Tibial nerve (tissue), 4 donors: ENCODE results near the gene RARB. TPM values are rescaled to one million over a fixed set of nuclear protein-coding genes. Genes with fewer than 3 reads are reported as not detected.

ENCODE experiments used
- DNase-seq, 2 donors: peaks; one replicate each; pipeline ENCODE4 v3.0.0-alpha.2; 2019; ENCODE audit warnings: low spot score in 2 of 2
- H3K27ac ChIP-seq, 4 donors: fragments of 200-600 bp; sonication (generic) in 3 of 4; one replicate each; pipeline ENCODE4 v1.5.1; 2017 to 2019; ENCODE audit warnings: mild to moderate bottlenecking in 1 of 4
- H3K27me3 ChIP-seq, 2 donors: fragments of 200-600 bp; sonication (generic) in 1 of 2; one replicate each; pipeline versions ENCODE4 v1.5.1 to v1.6.0; 2017 to 2019
- H3K36me3 ChIP-seq, 3 donors: fragments of 200-600 bp; sonication (generic); one replicate each; pipeline ENCODE4 v1.5.1; 2018 to 2019
- H3K4me1 ChIP-seq, 4 donors: fragments of 200-600 bp; sonication (generic) in 3 of 4; one replicate each; pipeline ENCODE4 v1.5.1; 2017 to 2019
- H3K4me3 ChIP-seq, 4 donors: fragments of 200-600 bp; sonication (generic) in 3 of 4; one replicate each; pipeline ENCODE4 v1.5.1; 2017 to 2019; ENCODE audit warnings: mild to moderate bottlenecking in 1 of 4, moderate library complexity in 1 of 4
- H3K9me3 ChIP-seq, 4 donors: fragments of 200-600 bp; sonication (generic) in 3 of 4; one replicate each; pipeline ENCODE4 v1.5.1; 2017 to 2019
- EP300 ChIP-seq, 2 donors: sonication (generic); formaldehyde crosslinking; IDR thresholded peaks; one replicate each; pipeline ENCODE4 v1.6.1; 2017; ENCODE audit warnings: antibody characterized with exemption in 2 of 2, mild to moderate bottlenecking in 1 of 2
- POLR2A ChIP-seq, 2 donors: fragments of 450-650 bp; IDR thresholded peaks; one replicate each; pipeline ENCODE4 v1.6.1; 2017; ENCODE audit warnings: antibody characterized with exemption in 2 of 2, mild to moderate bottlenecking in 2 of 2, moderate library complexity in 2 of 2
- WGBS, 2 donors: methylation state at CpG; one replicate each; pipeline ENCODE4 v1.1.5; 2018; 5-methylcytosine and 5-hydroxymethylcytosine counted together
- total RNA-seq, 4 donors: library from RNA; depleted of rRNA; stranded (reverse); fragments of >200 nt; gene quantifications; one replicate each; pipeline ENCODE4 v1.1.0, GENCODE V29; 2016
- TF ChIP-seq, protein P1 (sequence below), 5 experiments: fragments of 200-600 bp in 3 of 5; fragments of 450-650 bp in 2 of 5; sonication (generic) in 3 of 5; IDR thresholded peaks; one replicate each; pipeline ENCODE4 v1.5.1; 2016 to 2019; ENCODE audit warnings: antibody characterized with exemption in 5 of 5, mild to moderate bottlenecking in 3 of 5, moderate library complexity in 2 of 5

RARB gene
- total RNA-seq, 4 donors from 2014 or later: 9.3 to 22.6 (median 15.1) TPM

GRCh38 chr3:25427155-25427554, 908 bp upstream of the RARB start:
- H3K36me3 ChIP-seq: no peaks in the 10 kb centered on the region
- H3K4me3 ChIP-seq: peak overlapping the region; percentile 46 to 70 (median 68)
- TF ChIP-seq EP300 (IDR thresholded peaks at IDR 0.05): no peak
- TF ChIP-seq, protein P1, sequence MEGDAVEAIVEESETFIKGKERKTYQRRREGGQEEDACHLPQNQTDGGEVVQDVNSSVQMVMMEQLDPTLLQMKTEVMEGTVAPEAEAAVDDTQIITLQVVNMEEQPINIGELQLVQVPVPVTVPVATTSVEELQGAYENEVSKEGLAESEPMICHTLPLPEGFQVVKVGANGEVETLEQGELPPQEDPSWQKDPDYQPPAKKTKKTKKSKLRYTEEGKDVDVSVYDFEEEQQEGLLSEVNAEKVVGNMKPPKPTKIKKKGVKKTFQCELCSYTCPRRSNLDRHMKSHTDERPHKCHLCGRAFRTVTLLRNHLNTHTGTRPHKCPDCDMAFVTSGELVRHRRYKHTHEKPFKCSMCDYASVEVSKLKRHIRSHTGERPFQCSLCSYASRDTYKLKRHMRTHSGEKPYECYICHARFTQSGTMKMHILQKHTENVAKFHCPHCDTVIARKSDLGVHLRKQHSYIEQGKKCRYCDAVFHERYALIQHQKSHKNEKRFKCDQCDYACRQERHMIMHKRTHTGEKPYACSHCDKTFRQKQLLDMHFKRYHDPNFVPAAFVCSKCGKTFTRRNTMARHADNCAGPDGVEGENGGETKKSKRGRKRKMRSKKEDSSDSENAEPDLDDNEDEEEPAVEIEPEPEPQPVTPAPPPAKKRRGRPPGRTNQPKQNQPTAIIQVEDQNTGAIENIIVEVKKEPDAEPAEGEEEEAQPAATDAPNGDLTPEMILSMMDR (IDR thresholded peaks at IDR 0.05): no peak
- TF ChIP-seq POLR2A (IDR thresholded peaks at IDR 0.05): no peak
- 45 to 47% methylated on average over 2 of the region's 2 CpGs for WGBS, 2 donors
- no peaks in the 10 kb centered on the region for H3K9me3 ChIP-seq
- no peak for DNase-seq
- H3K4me1 ChIP-seq: peaks cover 0 to 24% (median 11%) of the 10 kb centered on the region in 4 donors
- H3K27me3 ChIP-seq: no peaks in the 10 kb centered on the region
- H3K27ac ChIP-seq: peak overlapping the region; percentile 78 to 92 (median 82)

- Histone ChIP-seq H3K27ac (peak overlapping the region; percentile 78 to 92 (median 82)), H3K9me3 (no peaks in the 10 kb centered on the region), H3K27me3 (no peaks in the 10 kb centered on the region), H3K4me3 (peak overlapping the region; percentile 46 to 70 (median 68)), H3K36me3 (no peaks in the 10 kb centered on the region), H3K4me1 (peaks cover 0 to 24% (median 11%) of the 10 kb centered on the region in 4 donors)
- WGBS, 2 donors: 0% methylated on average over 13 of the region's 13 CpGs
- DNase-seq: no peak
- TF ChIP-seq POLR2A (IDR thresholded peaks at IDR 0.05) (no peak), EP300 (IDR thresholded peaks at IDR 0.05) (no peak)
- TF ChIP-seq, protein P1 (IDR thresholded peaks at IDR 0.05): no peak
Measured at GRCh38 chr3:25427563-25427941, 511 bp upstream of the RARB start.

DNA sequence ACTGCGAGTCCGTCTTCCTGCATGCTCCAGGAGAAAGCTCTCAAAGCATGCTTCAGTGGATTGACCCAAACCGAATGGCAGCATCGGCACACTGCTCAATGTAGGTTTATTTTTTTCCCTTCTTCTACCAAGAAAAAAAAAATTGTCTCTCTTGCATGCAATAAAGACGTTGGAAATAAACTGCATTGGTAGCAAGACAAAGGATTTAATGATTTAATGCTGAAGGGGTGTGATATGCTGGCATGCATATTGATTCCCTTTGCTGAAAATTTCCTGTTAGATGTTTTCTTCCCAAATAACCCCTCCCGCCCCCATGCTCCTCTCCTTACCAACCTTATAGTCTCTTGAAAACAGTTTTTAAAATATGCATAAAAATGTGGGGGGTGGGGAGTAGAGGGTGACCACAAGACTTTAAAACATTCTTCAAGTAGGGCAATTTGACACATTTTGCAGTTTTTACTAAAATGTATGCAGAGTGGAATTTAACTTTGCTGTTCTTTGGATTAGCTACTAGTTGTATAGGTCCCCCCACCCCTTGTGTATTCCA, 799 bp downstream of the RARB start:
- Histone ChIP-seq H3K27ac (peak overlapping the region; percentile 78 to 92 (median 82)), H3K27me3 (no peaks in the 10 kb centered on the region), H3K4me3 (peak overlapping the region; percentile 46 to 70 (median 68)), H3K4me1 (peaks cover 0 to 34% (median 11%) of the 10 kb centered on the region in 4 donors), H3K9me3 (no peaks in the 10 kb centered on the region), H3K36me3 (no peaks in the 10 kb centered on the region)
- 2 to 4% methylated on average over 6 of the region's 6 CpGs for WGBS, 2 donors
- no peak for TF ChIP-seq EP300 (IDR thresholded peaks at IDR 0.05)
- TF ChIP-seq, protein P1 (IDR thresholded peaks at IDR 0.05): no peak
- TF ChIP-seq POLR2A (IDR thresholded peaks at IDR 0.05): no peak
- peak in 1 of 2 donors; percentile 29 for DNase-seq

DNA sequence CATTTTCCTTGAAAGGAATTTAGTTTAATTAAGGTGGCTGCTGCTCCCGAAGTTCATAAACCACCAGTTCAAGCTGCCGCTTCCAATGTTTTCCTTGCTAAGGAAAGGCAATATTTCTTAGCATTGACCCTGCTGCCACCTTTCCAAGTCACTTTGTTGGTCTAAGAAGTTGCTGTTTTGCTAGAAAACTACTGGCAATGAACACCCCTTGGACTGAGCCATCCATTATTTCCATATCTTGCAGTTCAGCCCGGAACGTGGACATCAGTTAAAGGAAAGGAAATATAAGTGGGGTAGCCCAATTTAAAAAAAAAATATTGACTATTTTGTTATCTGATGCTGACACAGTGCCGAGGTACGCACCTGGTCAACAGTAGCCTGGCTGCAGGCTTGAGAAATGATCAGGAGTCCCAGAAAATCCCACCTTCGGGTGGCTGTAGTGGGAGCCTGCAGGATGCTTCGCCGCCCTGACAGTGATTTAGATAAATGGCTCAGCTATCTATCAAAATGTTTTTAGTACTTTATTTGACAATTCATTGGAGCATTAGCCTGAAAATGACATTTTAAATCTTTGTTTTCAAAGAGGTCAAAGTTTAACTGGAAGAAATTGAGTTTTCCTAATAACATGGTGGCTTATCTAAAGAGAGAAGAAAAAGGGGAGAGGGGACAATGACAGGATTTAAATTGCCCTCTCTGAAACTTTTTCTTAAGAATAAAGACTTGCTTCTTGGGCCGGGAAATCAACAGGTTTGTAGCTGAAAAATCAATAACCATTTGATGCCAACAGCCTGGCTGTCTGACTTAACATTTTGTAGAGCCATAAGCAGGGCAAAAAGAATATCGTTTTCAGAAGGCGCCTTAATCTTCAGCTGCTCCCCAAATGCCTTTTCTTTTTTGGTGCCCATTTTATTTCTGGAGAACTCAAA, 1.6 kb downstream of the RARB start:
- DNase-seq: no peak
- Histone ChIP-seq H3K27me3 (no peaks in the 10 kb centered on the region), H3K4me3 (peak overlapping the region; percentile 46 to 70 (median 68)), H3K4me1 (peaks cover 0 to 40% (median 11%) of the 10 kb centered on the region in 4 donors), H3K36me3 (no peaks in the 10 kb centered on the region), H3K27ac (peak overlapping the region; percentile 56 to 92 (median 82)), H3K9me3 (no peaks in the 10 kb centered on the region)
- TF ChIP-seq, protein P1 (IDR thresholded peaks at IDR 0.05): no peak
- peak in 1 of 2 donors; percentile 4 for TF ChIP-seq EP300 (IDR thresholded peaks at IDR 0.05)
- WGBS, 2 donors: 12 to 14% methylated on average over 12 of the region's 12 CpGs
